Activated CD4-positive, alpha-beta T cell treated with anti-CD3 and anti-CD28 coated beads, Interleukin-2, amount 50 U/mL, for 24 hours (primary cell): Measurements from ENCODE around the gene CTNND2.
"Not testable (repeated sequence)": the region's sequence is repeated elsewhere in the genome, so short reads cannot be mapped to it uniquely, and the experiment has no call there.

ENCODE experiments used
- DNase-seq, 2 donors: peaks; one replicate each; pipeline ENCODE4 v3.0.0-alpha.2; 2020; ENCODE audit warnings: low read depth in 1 of 2, low spot score in 1 of 2

The CTNND2 gene

DNA sequence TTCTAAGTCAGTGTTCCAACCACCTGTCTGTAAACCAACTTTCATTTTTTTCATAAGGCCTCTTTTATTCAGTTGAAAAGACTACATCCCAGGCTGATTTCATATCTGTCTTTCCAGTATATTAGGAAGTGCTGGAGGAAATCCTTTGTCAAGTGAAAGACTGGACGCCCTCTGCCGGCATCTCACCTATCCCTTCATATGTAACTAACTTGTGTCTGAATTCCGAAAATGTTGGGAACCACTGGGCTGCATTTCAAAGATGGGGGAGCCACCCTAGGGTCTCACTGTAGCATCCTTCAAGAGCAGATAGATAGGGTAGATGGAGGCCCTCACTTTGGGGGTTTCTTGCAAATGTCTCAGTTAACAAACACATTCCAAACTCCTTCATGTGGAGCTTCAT, 569.8 kb downstream of the CTNND2 start:
- no peak for DNase-seq

DNA sequence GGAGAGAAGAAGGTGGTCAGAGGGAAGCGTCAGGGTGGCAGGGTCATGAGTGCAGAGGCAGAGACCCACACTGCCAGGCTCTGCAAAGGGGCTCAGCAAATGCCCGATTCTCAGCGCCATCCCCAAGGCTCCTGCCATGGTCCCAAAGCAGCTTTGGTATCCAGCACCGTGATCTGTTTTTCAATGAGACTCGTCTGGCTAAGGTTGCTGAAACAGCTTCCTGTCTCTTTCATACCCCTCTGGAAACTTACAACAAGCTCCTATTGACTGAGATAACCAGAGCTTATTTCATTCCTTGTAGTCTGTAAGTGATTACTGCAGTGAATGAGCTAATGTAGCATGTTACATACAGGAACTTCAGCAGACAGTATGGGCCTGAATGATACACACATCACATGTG, 574.6 kb downstream of the CTNND2 start:
- no peak for DNase-seq

- no peak for DNase-seq
Observed at GRCh38 chr5:11324521-11325289, 579.5 kb downstream of the CTNND2 start.

- DNase-seq = no peak
Observed at GRCh38 chr5:11323761-11324160, 580.5 kb downstream of the CTNND2 start.

DNA sequence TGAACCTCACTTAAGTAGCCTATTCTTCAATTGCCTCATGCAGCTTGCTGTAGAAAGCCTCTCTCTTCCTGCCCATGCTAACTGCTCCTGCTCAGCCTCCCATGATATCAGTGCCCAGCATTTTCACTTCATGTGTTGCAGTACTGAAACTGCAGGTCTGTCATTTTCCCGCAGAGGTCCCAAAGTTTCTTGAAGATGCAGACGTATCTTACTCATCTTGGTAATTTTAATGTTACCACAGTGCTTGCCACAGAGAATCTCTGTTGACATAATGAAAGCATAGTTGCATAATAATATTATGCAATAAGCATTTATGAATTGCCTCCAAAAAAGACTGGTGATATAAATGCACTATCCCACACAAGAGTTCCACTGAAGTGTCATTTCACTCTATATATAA, 582.1 kb downstream of the CTNND2 start:
- no peak for DNase-seq

DNA sequence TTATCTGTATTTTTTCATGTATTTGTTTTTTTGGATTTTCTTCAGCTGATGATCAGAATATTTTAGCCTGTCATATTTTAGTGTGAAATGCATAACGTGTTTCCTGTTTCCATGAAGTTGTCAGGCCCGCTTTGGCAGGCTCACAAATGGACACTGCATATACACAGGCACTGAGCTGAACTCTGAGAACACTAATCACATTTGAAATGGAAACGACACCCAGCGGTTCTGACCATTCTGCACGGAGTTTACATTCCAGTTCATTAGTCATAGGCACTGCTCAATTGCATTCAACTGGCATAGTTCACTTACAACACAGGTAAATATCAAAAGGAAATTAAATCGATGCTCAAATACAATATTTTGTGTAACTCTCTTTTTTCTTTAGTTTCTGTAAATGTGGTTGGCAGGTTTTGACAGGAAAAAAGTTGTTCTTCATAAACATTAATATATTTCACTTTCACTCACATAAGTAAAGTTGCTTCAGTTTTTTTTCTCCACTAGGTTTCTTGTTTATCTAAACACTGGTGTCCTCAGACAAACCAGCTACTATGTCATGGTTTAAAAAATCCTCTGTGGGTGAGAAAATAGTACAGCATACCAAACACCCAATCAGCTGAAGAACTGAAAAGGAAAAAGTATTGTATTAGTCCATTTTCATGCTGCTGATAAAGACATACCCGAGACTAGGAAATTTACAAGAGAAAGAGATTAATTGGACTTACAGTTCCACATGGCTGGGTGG, 584.2 kb downstream of the CTNND2 start:
- no peak for DNase-seq

- DNase-seq = not testable (repeated sequence)
Observed at GRCh38 chr5:11313694-11314093, 590.6 kb downstream of the CTNND2 start.

- no peak for DNase-seq
Observed at GRCh38 chr5:11311731-11312130, 592.5 kb downstream of the CTNND2 start.

GRCh38 chr5:11311272-11311671, 593.0 kb downstream of the CTNND2 start:
- no peak for DNase-seq

DNA sequence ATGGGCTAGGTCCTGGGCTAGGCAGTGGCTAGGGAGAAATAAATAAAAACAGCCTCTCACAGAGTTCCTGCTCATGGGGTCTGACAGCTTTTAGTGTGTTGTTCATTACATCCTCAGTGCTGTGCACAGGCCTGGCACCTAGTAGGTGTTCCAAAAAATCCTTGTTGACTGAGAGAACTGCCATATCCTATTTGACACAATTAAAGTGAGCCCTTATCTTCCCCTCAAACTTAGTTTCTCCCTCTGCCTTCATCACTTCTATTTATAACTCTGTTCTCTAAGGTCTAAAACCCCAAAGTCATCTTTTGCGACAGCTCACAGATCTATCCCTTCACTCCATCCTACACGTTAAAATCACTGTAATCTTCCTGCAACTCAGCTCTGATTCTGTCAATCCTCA, 594.1 kb downstream of the CTNND2 start:
- no peak for DNase-seq

- DNase-seq = no peak
Observed at GRCh38 chr5:11306365-11306764, 597.9 kb downstream of the CTNND2 start.

GRCh38 chr5:11305245-11305644, 599.0 kb downstream of the CTNND2 start:
- no peak for DNase-seq

DNA sequence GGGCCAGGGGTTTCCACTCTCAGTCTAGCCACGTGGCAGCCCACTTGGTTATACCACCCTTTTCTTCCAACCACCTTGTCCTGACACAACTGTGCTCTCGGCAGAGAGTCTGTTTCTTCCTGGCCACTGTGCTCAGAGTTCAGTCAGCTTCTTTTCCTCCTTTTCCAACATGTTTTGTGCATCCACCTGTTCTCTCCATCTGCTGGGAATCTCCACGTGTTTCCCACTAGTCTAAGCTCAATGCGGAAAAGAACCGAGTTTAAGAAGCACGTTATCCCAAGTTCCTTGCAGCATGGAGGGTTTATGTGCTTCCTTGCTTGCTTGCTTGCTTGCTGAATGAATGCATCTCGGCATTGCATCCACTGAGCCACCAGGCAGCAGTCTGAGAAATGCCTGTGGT, 599.6 kb downstream of the CTNND2 start:
- no peak for DNase-seq

DNA sequence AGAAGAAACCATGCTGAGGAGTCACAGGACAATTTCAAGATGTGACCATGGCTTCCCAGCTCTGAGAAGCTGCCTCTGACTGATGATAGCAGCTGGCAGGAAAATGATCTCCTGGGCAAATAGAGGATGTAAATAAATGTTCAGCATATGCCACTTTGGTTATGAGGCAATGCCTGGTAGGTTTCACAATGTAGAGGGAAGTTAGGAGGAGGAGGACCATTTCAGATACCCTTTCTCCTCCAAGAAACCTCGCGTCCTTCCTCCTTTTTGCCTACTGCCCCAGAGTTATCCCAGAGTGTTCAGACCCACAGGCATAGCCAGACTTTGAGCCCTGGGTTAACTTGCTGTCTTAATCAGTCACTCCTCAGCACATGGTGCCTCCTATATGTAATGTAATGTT, 601.6 kb downstream of the CTNND2 start:
- DNase-seq = no peak

DNA sequence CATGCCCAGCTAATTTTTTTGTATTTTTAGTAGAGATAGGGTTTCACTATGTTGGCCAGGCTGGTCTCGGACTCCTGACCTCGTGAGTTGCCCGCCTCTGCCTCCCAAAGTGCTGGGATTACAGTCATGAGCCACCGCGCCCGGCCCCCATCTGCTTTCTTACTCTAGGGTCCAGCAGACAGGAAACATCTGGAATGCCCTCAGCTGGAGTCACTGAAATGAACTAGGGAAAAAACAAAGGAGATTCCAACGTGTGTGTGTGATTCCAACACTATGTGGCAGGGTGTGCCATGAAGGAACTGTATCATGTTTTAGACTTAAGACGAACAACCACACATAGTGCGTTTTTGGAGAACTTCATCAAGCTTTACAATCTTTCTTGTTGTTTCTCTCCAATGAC, 603.1 kb downstream of the CTNND2 start:
- no peak for DNase-seq

DNA sequence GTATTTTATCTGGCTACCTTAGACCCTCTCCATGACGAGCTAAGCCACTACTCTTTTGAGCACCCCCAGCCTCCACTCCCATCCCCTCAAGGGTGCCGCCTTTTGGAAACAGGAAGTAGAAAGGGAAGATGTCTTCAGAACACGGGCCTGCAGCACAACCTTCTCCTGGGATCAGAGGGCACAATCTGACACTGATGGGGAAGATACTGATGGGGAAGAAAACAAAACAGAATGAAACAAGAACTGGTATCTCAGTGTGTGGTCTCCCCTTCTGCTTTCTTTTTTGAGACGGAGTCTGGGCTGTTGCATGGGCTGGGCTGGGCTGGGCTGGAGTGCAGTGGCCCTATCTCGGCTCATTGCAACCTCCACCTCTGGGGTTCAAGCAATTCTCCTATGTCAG, 603.5 kb downstream of the CTNND2 start:
- no peak for DNase-seq

DNA sequence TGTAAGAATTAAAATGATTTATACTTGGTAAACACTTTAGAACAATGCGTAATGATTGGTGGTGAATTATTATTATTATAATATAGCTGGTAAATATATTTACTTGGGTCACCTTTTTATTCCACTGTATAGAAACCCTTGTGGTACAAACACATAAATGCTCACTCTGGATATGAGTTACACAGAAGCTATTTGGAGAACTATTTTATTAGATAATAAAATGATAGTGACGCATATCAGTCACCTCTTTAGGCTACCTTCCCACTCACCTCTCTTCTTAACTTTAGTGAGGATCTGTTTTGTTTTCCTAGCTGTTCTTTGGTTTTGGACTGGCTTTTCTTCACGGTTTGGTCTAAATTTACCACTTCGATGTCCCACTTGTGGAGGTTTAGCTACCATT, 605.4 kb downstream of the CTNND2 start:
- DNase-seq = no peak

DNA sequence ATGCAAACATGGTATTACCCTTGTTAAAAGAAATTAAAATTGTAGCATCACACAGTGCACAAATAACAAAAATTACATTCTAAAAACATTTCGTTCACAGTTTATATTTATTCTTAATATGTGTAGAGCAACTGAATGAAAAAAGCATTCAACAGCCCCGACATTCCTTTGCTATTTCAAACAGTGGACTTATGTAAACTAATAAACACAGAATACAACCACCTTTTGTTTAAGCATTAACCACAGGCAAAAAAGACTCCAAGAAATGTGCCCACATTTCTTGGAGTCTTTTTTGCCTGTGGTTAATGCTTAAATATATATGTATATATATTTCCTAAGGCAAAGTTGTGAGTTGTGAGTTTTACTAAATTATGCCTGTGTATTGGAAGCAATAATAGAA, 610.7 kb downstream of the CTNND2 start:
- no peak for DNase-seq

- no peak for DNase-seq
Observed at GRCh38 chr5:11292648-11293356, 611.4 kb downstream of the CTNND2 start.

- no peak for DNase-seq
Observed at GRCh38 chr5:11289733-11290132, 614.5 kb downstream of the CTNND2 start.

DNA sequence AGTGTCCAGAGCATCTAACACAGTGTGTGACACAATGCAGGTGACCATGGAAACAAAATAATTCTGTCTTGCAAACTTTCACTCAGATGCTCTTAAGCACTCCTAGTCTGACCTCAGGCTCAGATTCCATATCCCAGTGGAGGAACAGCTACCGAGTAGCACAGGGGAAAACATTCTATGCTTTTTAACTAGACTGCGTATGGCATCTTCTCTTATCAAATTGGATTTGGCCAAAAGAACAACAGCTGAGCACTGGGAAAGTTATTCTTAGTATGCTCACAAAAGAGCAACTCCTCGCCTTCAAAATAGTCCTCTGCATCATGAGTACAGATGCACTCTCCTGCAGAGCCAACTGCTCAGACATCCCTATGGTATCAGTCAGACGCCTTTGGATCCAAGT, 615.0 kb downstream of the CTNND2 start:
- DNase-seq = no peak

DNA sequence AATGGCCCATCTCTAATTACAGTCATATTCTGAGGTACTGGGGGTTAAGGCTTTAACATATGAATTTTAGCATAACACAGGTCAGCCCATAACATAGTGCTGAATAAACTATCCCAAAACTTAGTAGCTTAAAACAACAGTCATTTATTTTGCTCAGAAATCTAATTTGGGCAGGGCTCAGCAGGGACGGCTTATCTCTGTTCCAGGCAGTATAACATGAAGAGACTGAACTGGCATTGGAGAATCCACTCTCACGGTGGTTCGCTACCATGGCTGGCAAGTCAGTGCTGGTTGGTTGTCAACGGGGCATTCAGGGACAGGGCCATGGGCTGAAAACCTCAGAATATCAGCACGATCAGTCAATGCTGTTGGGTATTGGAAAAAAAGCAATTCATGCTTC, 622.4 kb downstream of the CTNND2 start:
- DNase-seq = no peak
